GM19397 (cell line): Measurements from ENCODE around the gene EPB41L4A.
"Not testable (repeated sequence)": the region's sequence is repeated elsewhere in the genome, so short reads cannot be mapped to it uniquely, and the experiment has no call there.

Experiments
- ATAC-seq: cut with Tn5 transposase; IDR thresholded peaks from one replicate; pipeline ENCODE4 v1.9.1; 2021; ENCODE audit warnings: mild to moderate bottlenecking, moderate library complexity; ENCODE audit not compliant: unreplicated experiment

The EPB41L4A gene

GRCh38 chr5:112403069-112403468 is 16.0 kb downstream of the EPB41L4A start:
- no peak for ATAC-seq

- ATAC-seq, result no peak
Observed at GRCh38 chr5:112401924-112402323, 17.2 kb downstream of the EPB41L4A start.

GRCh38 chr5:112397690-112398089 is 21.4 kb downstream of the EPB41L4A start:
- ATAC-seq, result no peak

- no peak for ATAC-seq
Observed at GRCh38 chr5:112396430-112396829, 22.6 kb downstream of the EPB41L4A start.

- not testable (repeated sequence) for ATAC-seq
Observed at GRCh38 chr5:112395299-112395698, 23.8 kb downstream of the EPB41L4A start.

GRCh38 chr5:112390327-112390726 is 28.8 kb downstream of the EPB41L4A start:
- no peak for ATAC-seq

- no peak for ATAC-seq
Observed at GRCh38 chr5:112388739-112389138, 30.3 kb downstream of the EPB41L4A start.

GRCh38 chr5:112388074-112388473 is 31.0 kb downstream of the EPB41L4A start:
- ATAC-seq, result no peak

- ATAC-seq, result no peak
Observed at GRCh38 chr5:112386766-112387165, 32.3 kb downstream of the EPB41L4A start.

- no peak for ATAC-seq
Observed at GRCh38 chr5:112385969-112386368, 33.1 kb downstream of the EPB41L4A start.

- ATAC-seq, result no peak
Observed at GRCh38 chr5:112385566-112385965, 33.5 kb downstream of the EPB41L4A start.

GRCh38 chr5:112384523-112384922 is 34.6 kb downstream of the EPB41L4A start:
- ATAC-seq, result no peak

GRCh38 chr5:112382886-112383285 is 36.2 kb downstream of the EPB41L4A start:
- ATAC-seq, result no peak

- ATAC-seq, result no peak
Observed at GRCh38 chr5:112381521-112381920, 37.6 kb downstream of the EPB41L4A start.

GRCh38 chr5:112379542-112380325 is 39.3 kb downstream of the EPB41L4A start:
- ATAC-seq, result no peak

- no peak for ATAC-seq
Observed at GRCh38 chr5:112374818-112375217, 44.3 kb downstream of the EPB41L4A start.

- ATAC-seq, result no peak
Observed at GRCh38 chr5:112374356-112374755, 44.7 kb downstream of the EPB41L4A start.

- ATAC-seq, result no peak
Observed at GRCh38 chr5:112373885-112374284, 45.2 kb downstream of the EPB41L4A start.

- ATAC-seq, result no peak
Observed at GRCh38 chr5:112372543-112372942, 46.5 kb downstream of the EPB41L4A start.

- no peak for ATAC-seq
Observed at GRCh38 chr5:112371067-112371466, 48.0 kb downstream of the EPB41L4A start.

- no peak for ATAC-seq
Observed at GRCh38 chr5:112367400-112367799, 51.7 kb downstream of the EPB41L4A start.

- ATAC-seq, result no peak
Observed at GRCh38 chr5:112366987-112367386, 52.1 kb downstream of the EPB41L4A start.

- ATAC-seq, result not testable (repeated sequence)
Observed at GRCh38 chr5:112360740-112361139, 58.3 kb downstream of the EPB41L4A start.
